Skeletal muscle tissue (tissue), 4 donors: ENCODE measurements around the gene TMED8. TPM values are rescaled to one million over a fixed set of nuclear protein-coding genes. Genes with fewer than 3 reads are reported as not detected.
"Not testable (repeated sequence)": the region's sequence is repeated elsewhere in the genome, so short reads cannot be mapped to it uniquely, and the experiment has no call there.

Source experiments
- H3K27ac ChIP-seq: one replicate; pipeline ENCODE4 v1.7.0; 2013; ENCODE audit warnings: mild to moderate bottlenecking, low read depth, low read length, inconsistent platforms
- H3K27me3 ChIP-seq, 3 donors: one replicate each; pipeline ENCODE4 v1.7.0; 2013; ENCODE audit warnings: low read length in 3 of 3; ENCODE audit not compliant: control insufficient read depth in 3 of 3, insufficient read depth in 3 of 3
- H3K36me3 ChIP-seq, 3 donors: one replicate each; pipeline ENCODE4 v1.7.0; 2013; ENCODE audit warnings: low read length in 3 of 3; ENCODE audit not compliant: control insufficient read depth in 3 of 3, insufficient read depth in 3 of 3
- H3K4me1 ChIP-seq, 3 donors: one replicate each; pipeline ENCODE4 v1.7.0; 2013; ENCODE audit warnings: low read length in 3 of 3, mild to moderate bottlenecking in 3 of 3; ENCODE audit not compliant: control insufficient read depth in 3 of 3, insufficient read depth in 3 of 3
- H3K4me3 ChIP-seq, 3 donors: one replicate each; pipeline ENCODE4 v1.7.0; 2013; ENCODE audit warnings: low read length in 3 of 3
- H3K9ac ChIP-seq, 3 donors: one replicate each; pipeline ENCODE4 v1.7.0; 2013; ENCODE audit warnings: low read length in 3 of 3, mild to moderate bottlenecking in 3 of 3, moderate library complexity in 2 of 3, low read depth in 1 of 3
- H3K9me3 ChIP-seq, 3 donors: one replicate each; pipeline ENCODE4 v1.7.0; 2013; ENCODE audit warnings: low read length in 3 of 3; ENCODE audit not compliant: control insufficient read depth in 3 of 3
- total RNA-seq: library from RNA; depleted of rRNA; stranded (reverse); fragments of >200 nt; gene quantifications from one replicate; pipeline ENCODE4 v1.2.3, GENCODE V29; 2014
- donor health status: Osteomylitis.

Gene TMED8
- total RNA-seq, 1 donor from 2014 or later, result 3.7 TPM

DNA sequence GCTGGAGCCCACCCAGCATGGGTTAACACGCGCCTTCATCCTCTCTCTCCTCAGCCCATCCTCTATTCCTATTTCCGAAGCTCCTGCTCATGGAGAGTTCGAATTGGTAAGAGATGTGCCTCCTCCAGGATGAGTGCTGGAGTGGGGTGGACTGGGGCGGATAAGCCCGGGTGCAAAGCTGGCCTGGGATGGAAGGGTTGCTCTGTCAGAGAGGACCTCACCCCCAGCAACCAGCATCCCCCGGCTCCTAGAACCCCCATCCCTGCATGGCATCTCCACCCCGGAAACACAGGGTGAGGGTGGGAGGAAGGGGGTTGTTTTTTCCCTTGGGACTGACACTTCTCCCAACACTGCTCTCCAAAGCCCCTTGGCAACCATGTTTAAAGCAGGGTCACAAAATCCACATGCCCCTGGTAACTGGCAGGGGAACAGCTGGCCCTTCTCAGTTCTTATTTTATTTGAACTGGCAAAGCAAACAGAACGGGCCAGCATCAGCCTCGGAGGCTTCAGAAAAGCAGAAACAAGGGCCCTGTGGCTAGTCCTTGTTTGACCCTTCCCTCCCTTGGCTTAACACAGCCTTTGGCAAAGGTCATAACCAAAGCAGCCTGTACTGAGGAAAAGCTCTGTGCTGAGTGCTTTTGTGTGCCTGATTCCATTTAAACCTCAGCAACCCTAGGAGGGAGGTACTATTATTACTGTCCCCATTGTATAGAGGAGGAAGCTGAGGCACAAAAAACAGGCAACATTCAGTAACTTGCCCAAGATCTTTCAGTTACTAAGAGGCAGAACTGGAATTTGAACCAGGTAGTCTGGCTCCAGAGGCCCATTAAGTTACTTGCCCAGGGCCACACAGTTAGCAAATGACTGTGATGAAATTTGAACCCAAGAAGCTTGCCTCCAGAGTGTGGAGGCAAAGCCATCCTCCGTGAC is 51.8 kb downstream of the TMED8 start:
- Histone ChIP-seq H3K36me3 (peaks cover 0 to 5% (median 2%) of the 10 kb centered on the region in 3 donors), H3K27ac (no peak overlapping the region), H3K4me3 (no peak overlapping the region), H3K9ac (peak overlapping the region in 1 of 3 donors; percentile 20), H3K27me3 (no peaks in the 10 kb centered on the region), H3K4me1 (peaks cover 7 to 11% (median 9%) of the 10 kb centered on the region in 3 donors), H3K9me3 (no peaks in the 10 kb centered on the region)

DNA sequence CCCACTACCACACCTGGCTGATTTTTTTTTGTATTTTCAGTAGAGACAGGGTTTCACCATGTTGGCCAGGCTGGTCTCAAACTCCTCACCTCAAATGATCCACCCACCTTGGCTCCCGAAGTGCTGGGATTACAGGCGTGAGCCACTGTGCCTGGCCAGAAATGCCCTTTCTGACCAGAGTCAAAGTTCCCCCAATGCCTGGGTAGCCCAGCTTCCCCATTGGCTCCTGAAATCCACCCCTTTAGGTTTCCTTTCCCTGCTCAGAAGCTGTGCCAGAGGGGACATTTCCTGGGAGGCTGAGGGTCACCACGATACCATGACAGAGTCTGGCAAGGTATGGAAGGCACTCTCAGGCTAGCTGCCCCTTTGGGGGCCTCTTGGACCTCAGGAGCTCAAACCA is 52.6 kb downstream of the TMED8 start:
- no peak overlapping the region for H3K4me3 ChIP-seq
- H3K9me3 ChIP-seq, result no peaks in the 10 kb centered on the region
- peak overlapping the region in 1 of 3 donors; percentile 20 for H3K9ac ChIP-seq
- H3K36me3 ChIP-seq, result peaks cover 0 to under 1% (median 0%) of the 10 kb centered on the region in 3 donors
- no peaks in the 10 kb centered on the region for H3K27me3 ChIP-seq
- H3K4me1 ChIP-seq, result peaks cover 12 to 19% (median 16%) of the 10 kb centered on the region in 3 donors
- H3K27ac ChIP-seq, result no peak overlapping the region

DNA sequence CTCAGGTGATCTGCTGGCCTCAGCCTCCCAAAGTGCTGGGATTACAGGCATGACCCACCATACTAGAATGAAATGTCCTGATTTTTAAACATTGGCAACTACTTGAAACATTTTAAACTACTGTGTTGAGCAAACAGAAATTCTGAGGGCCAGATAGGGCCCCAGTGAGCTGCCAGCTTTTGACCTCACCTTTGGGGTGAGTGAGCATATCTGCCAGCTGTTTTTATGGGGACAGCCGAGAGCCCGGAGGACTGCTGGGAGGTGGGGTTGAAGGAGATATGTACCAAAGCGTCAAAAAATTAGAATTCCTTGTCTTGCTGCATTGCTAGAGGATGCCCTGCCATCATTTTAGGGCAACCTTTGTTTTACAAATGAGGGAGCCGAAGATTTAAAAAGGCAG is 53.3 kb downstream of the TMED8 start:
- Histone ChIP-seq H3K9me3 (no peaks in the 10 kb centered on the region), H3K9ac (no peak overlapping the region), H3K27me3 (no peaks in the 10 kb centered on the region), H3K4me1 (peaks cover 14 to 22% (median 18%) of the 10 kb centered on the region in 3 donors), H3K4me3 (no peak overlapping the region), H3K27ac (no peak overlapping the region), H3K36me3 (no peaks in the 10 kb centered on the region)

DNA sequence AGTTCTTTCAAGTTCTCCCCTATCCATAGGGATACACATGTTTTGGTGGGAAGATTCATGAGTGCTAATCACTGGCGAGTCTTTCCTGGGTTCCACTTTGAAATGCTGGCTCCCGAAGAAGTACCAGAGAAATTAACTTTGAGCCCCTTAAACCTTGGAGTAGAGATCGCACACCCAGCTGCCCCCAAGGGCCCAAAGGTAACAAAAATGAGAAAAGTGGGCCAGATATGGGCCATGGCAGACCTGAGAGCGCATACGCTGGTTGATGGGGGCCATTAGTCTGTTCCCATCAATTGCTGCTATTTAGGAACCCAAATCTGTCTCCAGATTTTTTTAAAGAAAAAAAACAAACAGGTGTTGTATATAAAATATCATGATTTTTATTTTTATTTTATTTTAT is 53.9 kb downstream of the TMED8 start:
- no peaks in the 10 kb centered on the region for H3K9me3 ChIP-seq
- no peak overlapping the region for H3K9ac ChIP-seq
- H3K36me3 ChIP-seq, result no peaks in the 10 kb centered on the region
- no peak overlapping the region for H3K4me3 ChIP-seq
- H3K27me3 ChIP-seq, result no peaks in the 10 kb centered on the region
- H3K27ac ChIP-seq, result no peak overlapping the region
- peaks cover 17 to 27% (median 18%) of the 10 kb centered on the region in 3 donors for H3K4me1 ChIP-seq

DNA sequence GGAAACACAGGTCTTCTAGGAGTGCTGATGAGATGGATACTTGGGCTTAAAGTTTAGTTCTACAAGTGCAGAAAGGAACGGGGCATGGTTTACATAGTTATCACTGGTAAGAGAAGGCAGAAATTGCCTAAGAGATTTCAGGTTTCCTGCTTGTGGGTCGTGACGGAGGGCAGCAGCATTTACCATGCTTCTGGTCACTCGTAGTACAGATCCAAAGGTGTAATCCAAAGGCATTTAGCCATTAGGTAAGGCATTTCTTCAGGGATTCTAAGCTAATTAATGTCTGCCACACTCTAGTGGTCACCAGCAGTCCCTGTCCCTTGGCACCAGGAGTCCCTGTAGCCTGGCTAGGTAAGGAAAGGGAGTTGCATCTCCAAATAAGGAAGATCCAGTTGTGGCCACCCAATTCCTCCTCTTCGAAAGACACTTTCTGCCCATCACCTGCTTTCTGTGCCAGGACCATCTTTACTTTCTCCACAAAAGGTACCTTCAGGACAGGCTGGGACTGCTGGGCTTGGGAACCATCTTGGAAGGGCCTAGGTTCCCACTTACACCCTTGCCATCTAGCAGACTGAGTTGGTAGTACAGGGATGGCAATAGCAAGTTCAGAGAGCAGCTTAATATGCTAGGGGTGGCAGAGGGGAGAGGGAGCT is 54.5 kb downstream of the TMED8 start:
- peaks cover 21 to 32% (median 23%) of the 10 kb centered on the region in 3 donors for H3K4me1 ChIP-seq
- H3K4me3 ChIP-seq, result peak overlapping the region; percentile 76 to 98 (median 97)
- H3K36me3 ChIP-seq, result no peaks in the 10 kb centered on the region
- peak overlapping the region; percentile 87 for H3K27ac ChIP-seq
- H3K9ac ChIP-seq, result peak overlapping the region; percentile 25 to 96 (median 65)
- H3K9me3 ChIP-seq, result no peaks in the 10 kb centered on the region
- H3K27me3 ChIP-seq, result no peaks in the 10 kb centered on the region

DNA sequence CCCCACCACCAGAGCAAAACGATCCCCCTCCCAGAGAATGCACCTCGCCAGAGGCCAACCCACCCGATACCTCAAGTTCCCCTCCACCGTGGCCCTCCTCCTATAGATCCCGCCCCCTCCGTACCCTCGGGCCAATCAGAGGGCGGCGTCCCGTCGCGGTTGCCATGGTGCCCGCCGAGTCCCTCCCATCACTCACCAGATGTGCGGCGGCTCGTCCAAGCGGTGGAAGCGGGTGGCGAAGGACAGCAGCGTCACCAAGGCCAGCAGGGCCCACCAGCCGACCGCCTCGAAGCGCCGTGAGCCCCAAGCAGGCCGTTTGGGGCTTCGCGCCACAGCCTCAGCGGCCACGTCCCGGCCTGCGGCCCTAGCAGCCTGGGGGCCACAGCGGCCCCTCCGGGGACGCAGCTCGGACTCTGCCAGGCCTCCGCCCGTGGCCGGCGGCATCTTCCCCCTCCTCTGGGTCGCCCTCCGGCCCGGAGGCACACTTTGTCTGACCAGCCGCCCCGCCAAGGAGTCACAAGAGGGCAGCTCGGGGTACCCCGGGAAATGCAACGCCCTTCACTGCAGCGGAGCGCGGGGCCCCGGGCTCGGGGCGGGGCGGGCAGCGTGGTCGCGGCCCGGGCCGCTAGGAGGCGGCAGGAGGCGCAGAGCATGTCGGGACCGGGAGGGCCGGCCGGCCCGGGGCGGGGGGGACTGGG is 56.5 kb downstream of the TMED8 start, which contains the start of gene POMT2:
Gene POMT2, minus strand, starts transcription at position 646 of the 698 bp plus-strand sequence. Its CDS starts 202 bp downstream, at position 444.
- Histone ChIP-seq H3K27ac (peak within 1 kb of the TSS; percentile 87), H3K36me3 (no peaks in the 10 kb centered on the region), H3K4me1 (peaks cover 38 to 51% (median 38%) of the 10 kb centered on the region in 3 donors), H3K9ac (peak within 1 kb of the TSS; percentile 90 to 96 (median 93)), H3K9me3 (no peaks in the 10 kb centered on the region), H3K27me3 (no peaks in the 10 kb centered on the region), H3K4me3 (peak within 1 kb of the TSS; percentile 85 to 98 (median 97))

DNA sequence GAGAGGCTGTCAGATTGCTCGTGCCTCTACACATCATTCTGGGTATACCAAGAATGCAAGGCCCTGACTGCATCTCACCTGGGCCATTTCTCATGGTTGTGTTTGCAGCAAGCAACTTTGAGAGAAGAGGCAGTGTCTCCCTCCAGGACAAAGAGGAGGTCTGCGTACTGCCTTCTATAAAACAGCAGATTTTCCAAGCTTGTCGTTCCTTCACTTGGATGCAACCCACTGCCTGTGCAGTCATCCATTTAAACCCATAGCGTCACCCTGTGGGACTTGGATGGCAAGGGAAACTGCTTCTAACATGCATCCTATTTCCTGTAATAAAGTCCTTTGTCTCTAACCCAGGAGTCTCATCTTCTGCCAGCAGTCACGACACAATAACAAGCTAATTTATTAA is 57.5 kb downstream of the TMED8 start:
- Histone ChIP-seq H3K9me3 (no peaks in the 10 kb centered on the region), H3K4me3 (peak overlapping the region in 1 of 3 donors; percentile 85), H3K27me3 (no peaks in the 10 kb centered on the region), H3K36me3 (no peaks in the 10 kb centered on the region), H3K4me1 (peaks cover 47 to 60% (median 48%) of the 10 kb centered on the region in 3 donors), H3K27ac (no peak overlapping the region), H3K9ac (no peak overlapping the region)

DNA sequence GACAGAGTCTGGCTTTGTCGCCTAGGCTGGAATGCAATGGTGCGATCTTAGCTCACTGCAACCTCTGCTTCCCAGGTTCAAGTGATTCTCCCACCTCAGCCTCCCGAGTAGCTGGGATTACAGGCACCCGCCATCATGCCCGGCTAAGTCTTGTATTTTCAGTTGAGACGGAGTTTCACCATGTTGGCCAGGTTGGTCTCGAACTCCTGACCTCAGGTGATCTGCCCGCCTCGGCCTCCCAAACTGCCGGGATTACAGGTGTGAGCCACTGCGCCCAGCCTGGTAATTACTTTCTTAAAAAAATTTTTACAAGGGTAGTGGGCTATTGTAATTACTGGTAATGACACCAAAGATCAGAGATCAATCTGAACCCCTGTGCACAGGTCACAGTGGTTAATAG is 58.1 kb downstream of the TMED8 start:
- H3K4me3 ChIP-seq, H3K36me3 ChIP-seq, H3K27me3 ChIP-seq, H3K27ac ChIP-seq, H3K9me3 ChIP-seq, H3K9ac ChIP-seq: not testable (repeated sequence)
- H3K4me1 ChIP-seq, result peaks cover 53 to 67% (median 54%) of the 10 kb centered on the region in 3 donors

DNA sequence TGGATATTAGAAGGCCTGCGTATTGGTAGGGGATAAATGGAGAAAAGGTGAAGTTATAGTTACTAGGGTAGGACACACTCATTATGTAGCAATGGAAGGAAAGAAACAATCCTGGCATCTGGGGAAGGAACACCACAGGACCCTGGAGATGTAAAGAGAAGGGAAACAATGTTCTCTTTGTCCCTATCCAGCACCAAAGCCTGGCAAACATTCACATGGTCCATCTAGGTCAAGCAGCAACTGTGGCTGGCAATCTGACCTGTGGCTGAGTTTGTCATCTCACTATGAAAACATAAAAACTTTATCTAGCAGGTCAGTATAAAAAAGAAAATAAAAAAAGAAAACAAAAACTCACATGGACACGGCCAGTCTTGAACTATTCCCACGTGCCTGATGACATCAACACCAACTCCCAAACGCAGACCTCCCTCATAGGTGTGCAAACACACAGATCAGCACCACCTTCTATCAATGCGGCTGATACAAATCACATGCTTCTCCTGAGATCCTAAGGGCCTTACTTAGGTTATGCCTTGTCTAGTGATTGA is 58.8 kb downstream of the TMED8 start:
- Histone ChIP-seq H3K4me3 (no peak overlapping the region), H3K4me1 (peaks cover 56 to 73% (median 60%) of the 10 kb centered on the region in 3 donors), H3K9me3 (no peaks in the 10 kb centered on the region), H3K27me3 (no peaks in the 10 kb centered on the region), H3K27ac (no peak overlapping the region), H3K36me3 (no peaks in the 10 kb centered on the region), H3K9ac (no peak overlapping the region)
